OCI-LY3 (cell line): ENCODE results near the gene AVP.

Experiments used
- H2AFZ ChIP-seq: fragments of 200-600, 300-600 bp; shearing (Covaris generic); 2 replicates; pipeline ENCODE4 v1.6.0; 2014; ENCODE audit warnings: antibody characterized with exemption, low read depth, low read length
- H3K27ac ChIP-seq: fragments of 200-600, 300-600 bp; sonication (generic); 2 replicates; pipeline ENCODE4 v1.5.1; 2014; ENCODE audit warnings: mild to moderate bottlenecking, low read length, moderate library complexity, mixed read lengths
- H3K27me3 ChIP-seq: fragments of 200-600, 300-600 bp; sonication (generic); 2 replicates; pipeline ENCODE4 v1.6.1; 2014; ENCODE audit warnings: low read depth, low read length, mixed read lengths
- H3K36me3 ChIP-seq: fragments of 200-600, 300-600 bp; sonication (generic); replicated peaks from 2 replicates; pipeline ENCODE3; 2014; ENCODE audit warnings: low read depth, low read length, mixed read lengths
- H3K4me1 ChIP-seq: fragments of 300-600, 200-600 bp; sonication (generic); 2 replicates; pipeline ENCODE4 v1.6.1; 2014; ENCODE audit warnings: low read length, mixed read lengths
- H3K4me2 ChIP-seq: fragments of 200-600, 300-600 bp; sonication (generic); 2 replicates; pipeline ENCODE4 v1.6.1; 2014; ENCODE audit warnings: low read length, mixed read lengths
- H3K4me3 ChIP-seq: fragments of 300-600, 200-600 bp; sonication (generic); 2 replicates; pipeline ENCODE4 v1.5.1; 2014; ENCODE audit warnings: antibody characterized with exemption, mild to moderate bottlenecking, low read length, moderate library complexity
- H3K79me2 ChIP-seq: fragments of 300-600, 200-600 bp; shearing (Covaris generic); 2 replicates; pipeline ENCODE4 v1.6.1; 2014; ENCODE audit warnings: mild to moderate bottlenecking, low read length, mixed read lengths
- H3K9ac ChIP-seq: fragments of 300-600, 200-600 bp; shearing (Covaris generic); 2 replicates; pipeline ENCODE4 v1.6.0; 2014; ENCODE audit warnings: mild to moderate bottlenecking, low read length, moderate library complexity
- H3K9me3 ChIP-seq: fragments of 200-600, 300-600 bp; shearing (Covaris generic); 2 replicates; pipeline ENCODE4 v1.6.1; 2014; ENCODE audit warnings: low read length, mixed read lengths; ENCODE audit not compliant: insufficient read depth
- H4K20me1 ChIP-seq: fragments of 200-600, 300-600 bp; sonication (generic); 2 replicates; pipeline ENCODE4 v1.6.1; 2016; ENCODE audit warnings: low read length, mixed read lengths; ENCODE audit not compliant: insufficient read depth
- EZH2phosphoT487 ChIP-seq: fragments of 200-600 bp; shearing (Covaris generic); IDR thresholded peaks from 2 replicates; pipeline ENCODE4 v1.6.1; 2018; ENCODE audit warnings: antibody characterized with exemption, mixed run types, low read depth
- TF ChIP-seq, protein P1 (sequence below): fragments of 200-600, 300-600 bp; sonication (generic); IDR thresholded peaks from 2 replicates; pipeline ENCODE4 v1.5.1; 2014; ENCODE audit warnings: antibody characterized with exemption, low read length, low read depth

The AVP gene

DNA sequence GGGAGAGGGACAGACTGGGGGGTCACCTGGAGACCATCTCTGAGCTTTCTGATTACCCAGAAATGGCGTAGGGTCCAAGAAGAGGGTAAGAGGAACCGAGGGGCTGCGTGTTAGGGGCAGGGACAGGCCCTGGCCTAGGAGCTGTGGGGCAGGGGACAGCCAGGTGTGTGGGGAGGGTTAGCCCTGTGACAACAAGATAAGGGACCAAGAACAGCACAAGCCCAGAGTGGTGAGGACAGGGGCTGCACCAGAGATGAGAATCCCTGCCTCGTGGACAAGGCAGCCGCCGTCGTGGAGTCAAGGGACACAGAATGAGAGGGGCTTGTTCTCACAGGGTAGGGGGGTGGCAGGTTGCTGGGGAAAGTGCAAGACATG, 449 bp upstream of the AVP start:
- no peaks in the 10 kb centered on the region for H3K36me3 ChIP-seq
- no peak overlapping the region for H3K27ac ChIP-seq
- no peak for TF ChIP-seq EZH2phosphoT487
- TF ChIP-seq, protein P1, sequence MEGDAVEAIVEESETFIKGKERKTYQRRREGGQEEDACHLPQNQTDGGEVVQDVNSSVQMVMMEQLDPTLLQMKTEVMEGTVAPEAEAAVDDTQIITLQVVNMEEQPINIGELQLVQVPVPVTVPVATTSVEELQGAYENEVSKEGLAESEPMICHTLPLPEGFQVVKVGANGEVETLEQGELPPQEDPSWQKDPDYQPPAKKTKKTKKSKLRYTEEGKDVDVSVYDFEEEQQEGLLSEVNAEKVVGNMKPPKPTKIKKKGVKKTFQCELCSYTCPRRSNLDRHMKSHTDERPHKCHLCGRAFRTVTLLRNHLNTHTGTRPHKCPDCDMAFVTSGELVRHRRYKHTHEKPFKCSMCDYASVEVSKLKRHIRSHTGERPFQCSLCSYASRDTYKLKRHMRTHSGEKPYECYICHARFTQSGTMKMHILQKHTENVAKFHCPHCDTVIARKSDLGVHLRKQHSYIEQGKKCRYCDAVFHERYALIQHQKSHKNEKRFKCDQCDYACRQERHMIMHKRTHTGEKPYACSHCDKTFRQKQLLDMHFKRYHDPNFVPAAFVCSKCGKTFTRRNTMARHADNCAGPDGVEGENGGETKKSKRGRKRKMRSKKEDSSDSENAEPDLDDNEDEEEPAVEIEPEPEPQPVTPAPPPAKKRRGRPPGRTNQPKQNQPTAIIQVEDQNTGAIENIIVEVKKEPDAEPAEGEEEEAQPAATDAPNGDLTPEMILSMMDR = no peak
- H4K20me1 ChIP-seq = no peaks in the 10 kb centered on the region
- H2AFZ ChIP-seq = no peak overlapping the region
- peaks cover under 1% of the 10 kb centered on the region; the same call in 1 of the 2 replicates for H3K27me3 ChIP-seq
- H3K4me2 ChIP-seq = no peak overlapping the region
- H3K79me2 ChIP-seq = no peaks in the 10 kb centered on the region
- H3K9me3 ChIP-seq = no peaks in the 10 kb centered on the region
- no peak overlapping the region for H3K4me3 ChIP-seq
- H3K9ac ChIP-seq = no peak overlapping the region
- no peaks in the 10 kb centered on the region for H3K4me1 ChIP-seq

GRCh38 chr20:3082955-3083952, 1.3 kb downstream of the AVP start:
- Histone ChIP-seq H2AFZ (no peak overlapping the region), H3K4me2 (no peak overlapping the region)
- TF ChIP-seq, protein P1 = no peak
- TF ChIP-seq EZH2phosphoT487 = no peak

DNA sequence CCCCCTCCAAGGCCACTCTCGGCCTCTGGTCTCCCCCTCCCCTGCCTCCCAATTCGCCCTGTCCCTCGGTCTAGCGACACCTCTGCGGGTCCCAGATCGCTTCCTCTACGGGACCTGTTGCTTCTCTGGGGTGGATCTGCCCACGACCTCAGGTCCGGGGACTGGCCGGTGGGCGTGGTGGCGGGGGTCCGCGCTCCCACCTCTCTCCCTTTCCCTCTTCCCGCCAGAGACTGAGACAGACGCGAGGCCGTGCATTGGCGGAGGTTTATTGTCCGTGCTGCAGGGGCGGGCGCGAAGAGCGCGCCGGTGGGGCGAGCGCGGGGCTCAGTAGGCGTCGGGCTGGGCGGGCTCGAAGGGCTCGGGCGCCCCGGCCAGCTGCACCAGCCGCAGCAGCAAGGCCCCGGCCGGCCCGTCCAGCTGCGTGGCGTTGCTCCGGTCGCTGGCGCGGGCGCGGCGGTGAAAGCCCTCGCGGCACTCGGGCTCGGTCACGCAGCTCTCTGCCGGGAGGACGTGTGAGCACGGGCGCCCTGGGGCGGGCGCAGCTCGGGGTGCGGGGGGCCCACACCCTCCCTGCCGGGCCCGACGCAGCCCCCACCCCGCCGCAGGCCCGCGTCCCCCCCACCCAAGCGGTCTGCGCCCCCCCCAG, 2.1 kb downstream of the AVP start:
- Histone ChIP-seq H3K9me3 (no peaks in the 10 kb centered on the region), H2AFZ (no peak overlapping the region), H4K20me1 (no peaks in the 10 kb centered on the region), H3K4me3 (no peak overlapping the region), H3K36me3 (no peaks in the 10 kb centered on the region), H3K27ac (no peak overlapping the region), H3K27me3 (peaks cover 7% of the 10 kb centered on the region; the same call in 1 of the 2 replicates), H3K9ac (no peak overlapping the region), H3K4me1 (peaks cover 5% of the 10 kb centered on the region; the same call in 1 of the 2 replicates), H3K4me2 (no peak overlapping the region), H3K79me2 (no peaks in the 10 kb centered on the region)
- no peak for TF ChIP-seq EZH2phosphoT487
- TF ChIP-seq, protein P1 = no peak

More at GRCh38 chr20:3082955-3083952, 1.3 kb downstream of the AVP start:
- H3K27ac ChIP-seq = no peak overlapping the region
- H3K9ac ChIP-seq = no peak overlapping the region
- no peaks in the 10 kb centered on the region for H3K36me3 ChIP-seq
- H3K9me3 ChIP-seq = no peaks in the 10 kb centered on the region
- no peaks in the 10 kb centered on the region for H3K4me1 ChIP-seq
- H3K4me3 ChIP-seq = no peak overlapping the region
- no peaks in the 10 kb centered on the region for H3K79me2 ChIP-seq
- H4K20me1 ChIP-seq = no peaks in the 10 kb centered on the region
- H3K27me3 ChIP-seq = peaks cover under 1% of the 10 kb centered on the region; the same call in 1 of the 2 replicates

GRCh38 chr20:3081641-3082040, 2.9 kb downstream of the AVP start:
- Histone ChIP-seq H2AFZ (no peak overlapping the region), H4K20me1 (no peaks in the 10 kb centered on the region), H3K27ac (no peak overlapping the region), H3K4me2 (no peak overlapping the region), H3K36me3 (no peaks in the 10 kb centered on the region), H3K9ac (no peak overlapping the region), H3K4me1 (peaks cover 8% of the 10 kb centered on the region; the same call in 1 of the 2 replicates), H3K27me3 (peaks cover 7% of the 10 kb centered on the region; the same call in 1 of the 2 replicates), H3K79me2 (no peaks in the 10 kb centered on the region), H3K4me3 (no peak overlapping the region), H3K9me3 (no peaks in the 10 kb centered on the region)
- TF ChIP-seq, protein P1 = no peak
- TF ChIP-seq EZH2phosphoT487 = no peak
